ENCODE measurements around the gene TADA3.

- TF ChIP-seq, protein P1, sequence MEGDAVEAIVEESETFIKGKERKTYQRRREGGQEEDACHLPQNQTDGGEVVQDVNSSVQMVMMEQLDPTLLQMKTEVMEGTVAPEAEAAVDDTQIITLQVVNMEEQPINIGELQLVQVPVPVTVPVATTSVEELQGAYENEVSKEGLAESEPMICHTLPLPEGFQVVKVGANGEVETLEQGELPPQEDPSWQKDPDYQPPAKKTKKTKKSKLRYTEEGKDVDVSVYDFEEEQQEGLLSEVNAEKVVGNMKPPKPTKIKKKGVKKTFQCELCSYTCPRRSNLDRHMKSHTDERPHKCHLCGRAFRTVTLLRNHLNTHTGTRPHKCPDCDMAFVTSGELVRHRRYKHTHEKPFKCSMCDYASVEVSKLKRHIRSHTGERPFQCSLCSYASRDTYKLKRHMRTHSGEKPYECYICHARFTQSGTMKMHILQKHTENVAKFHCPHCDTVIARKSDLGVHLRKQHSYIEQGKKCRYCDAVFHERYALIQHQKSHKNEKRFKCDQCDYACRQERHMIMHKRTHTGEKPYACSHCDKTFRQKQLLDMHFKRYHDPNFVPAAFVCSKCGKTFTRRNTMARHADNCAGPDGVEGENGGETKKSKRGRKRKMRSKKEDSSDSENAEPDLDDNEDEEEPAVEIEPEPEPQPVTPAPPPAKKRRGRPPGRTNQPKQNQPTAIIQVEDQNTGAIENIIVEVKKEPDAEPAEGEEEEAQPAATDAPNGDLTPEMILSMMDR (IDR thresholded peaks at IDR 0.05), result no peak
- no peak for TF ChIP-seq POLR2A (IDR thresholded peaks at IDR 0.05)
- TF ChIP-seq POLR2AphosphoS5 (IDR thresholded peaks at IDR 0.05; ENCODE audit: insufficient read depth in 1 of 2, low read depth in 1 of 2), result no peak
Measured at GRCh38 chr3:9760779-9761505, 31.3 kb downstream of the TADA3 start.

Data from vagina (tissue), 2 donors.